ENCODE measurements around the gene PIP4K2A. TPM values are rescaled to one million over a fixed set of nuclear protein-coding genes. Genes with fewer than 3 reads are reported as not detected.
A peak's percentile ranks its signal among the peaks of the same experiment; 100 is the strongest.

Gene PIP4K2A
- total and polyA plus RNA-seq, 10 donors, result 30.1 to 168 (median 101) TPM

DNA sequence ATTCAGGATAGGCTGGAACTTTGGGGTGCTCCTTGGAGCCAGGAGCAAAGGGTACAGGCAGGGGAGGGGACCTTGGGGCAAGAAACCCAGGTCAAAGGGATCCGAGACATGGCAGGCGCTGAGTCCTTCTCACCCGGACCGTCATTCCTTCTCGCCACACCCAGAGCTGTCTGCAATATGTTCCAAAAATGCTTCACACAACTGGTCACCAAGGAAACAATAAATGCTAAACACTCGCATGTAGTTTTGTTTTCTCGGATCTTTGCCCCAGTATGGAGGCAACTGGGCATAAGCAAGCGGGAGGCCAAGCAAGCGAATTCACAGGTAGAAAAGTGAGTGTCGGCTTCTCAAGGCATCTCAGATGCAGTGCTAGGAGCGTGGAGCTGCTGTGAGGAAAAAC, 80.8 kb downstream of the PIP4K2A start:
- WGBS, 5 donors, result 86 to 96% (median 94%) methylated on average over 11 of the region's 11 CpGs
- no peak overlapping the region for H3K4me3 ChIP-seq
- TF ChIP-seq POLR2AphosphoS5 (IDR thresholded peaks at IDR 0.05) (no peak), POLR2A (IDR thresholded peaks at IDR 0.05) (no peak)
- TF ChIP-seq, protein P1, sequence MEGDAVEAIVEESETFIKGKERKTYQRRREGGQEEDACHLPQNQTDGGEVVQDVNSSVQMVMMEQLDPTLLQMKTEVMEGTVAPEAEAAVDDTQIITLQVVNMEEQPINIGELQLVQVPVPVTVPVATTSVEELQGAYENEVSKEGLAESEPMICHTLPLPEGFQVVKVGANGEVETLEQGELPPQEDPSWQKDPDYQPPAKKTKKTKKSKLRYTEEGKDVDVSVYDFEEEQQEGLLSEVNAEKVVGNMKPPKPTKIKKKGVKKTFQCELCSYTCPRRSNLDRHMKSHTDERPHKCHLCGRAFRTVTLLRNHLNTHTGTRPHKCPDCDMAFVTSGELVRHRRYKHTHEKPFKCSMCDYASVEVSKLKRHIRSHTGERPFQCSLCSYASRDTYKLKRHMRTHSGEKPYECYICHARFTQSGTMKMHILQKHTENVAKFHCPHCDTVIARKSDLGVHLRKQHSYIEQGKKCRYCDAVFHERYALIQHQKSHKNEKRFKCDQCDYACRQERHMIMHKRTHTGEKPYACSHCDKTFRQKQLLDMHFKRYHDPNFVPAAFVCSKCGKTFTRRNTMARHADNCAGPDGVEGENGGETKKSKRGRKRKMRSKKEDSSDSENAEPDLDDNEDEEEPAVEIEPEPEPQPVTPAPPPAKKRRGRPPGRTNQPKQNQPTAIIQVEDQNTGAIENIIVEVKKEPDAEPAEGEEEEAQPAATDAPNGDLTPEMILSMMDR (IDR thresholded peaks at IDR 0.05 in 8 of 11, conservative IDR thresholded peaks at IDR 0.05 in 3 of 11), result no peak
- H3K9me3 ChIP-seq, result no peaks in the 10 kb centered on the region
- H3K27ac ChIP-seq, result peak overlapping the region; percentile 31 to 89 (median 84)
- H3K4me1 ChIP-seq, result peaks cover 41 to 100% (median 98%) of the 10 kb centered on the region in 6 donors
- H3K36me3 ChIP-seq, result no peaks in the 10 kb centered on the region
- no peak for DNase-seq
- intact Hi-C loops (cut with DNase I; ENCODE audit: low total_unique reads), result no loop called here
- H3K27me3 ChIP-seq (replicated peaks in 1 of 7), result no peaks in the 10 kb centered on the region

DNA sequence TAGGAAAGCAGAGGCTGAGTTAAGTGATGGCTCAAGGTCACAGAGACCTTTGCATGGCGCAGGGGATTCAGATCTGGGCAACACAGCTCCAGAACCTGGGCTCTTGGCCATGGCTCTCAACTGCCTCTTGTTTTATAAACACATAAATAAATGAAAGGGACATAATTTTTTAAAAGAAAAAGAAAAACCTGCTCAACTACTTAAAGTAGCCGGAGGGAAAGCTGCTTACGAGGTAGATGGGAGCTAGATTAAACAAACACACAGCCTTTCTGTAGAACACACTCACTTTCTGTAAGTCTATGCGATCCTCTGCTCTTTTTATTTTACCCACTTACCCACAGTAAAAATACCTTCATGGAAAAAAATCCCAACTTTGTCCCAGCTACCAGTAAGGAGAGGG, 81.3 kb downstream of the PIP4K2A start:
- H3K36me3 ChIP-seq, result no peaks in the 10 kb centered on the region
- peaks cover 43 to 100% (median 98%) of the 10 kb centered on the region in 6 donors for H3K4me1 ChIP-seq
- H3K27ac ChIP-seq, result peak overlapping the region; percentile 31 to 89 (median 84)
- H3K9me3 ChIP-seq, result no peaks in the 10 kb centered on the region
- no peak for DNase-seq
- no peaks in the 10 kb centered on the region for H3K27me3 ChIP-seq (replicated peaks in 1 of 7)
- intact Hi-C loops (cut with DNase I; ENCODE audit: low total_unique reads), result no loop called here
- no peak overlapping the region for H3K4me3 ChIP-seq
- 92 to 97% (median 94%) methylated on average over 4 of the region's 4 CpGs for WGBS, 5 donors
- TF ChIP-seq, protein P1 (IDR thresholded peaks at IDR 0.05 in 8 of 11, conservative IDR thresholded peaks at IDR 0.05 in 3 of 11), result no peak
- TF ChIP-seq POLR2AphosphoS5 (IDR thresholded peaks at IDR 0.05) (no peak), POLR2A (IDR thresholded peaks at IDR 0.05) (no peak)

DNA sequence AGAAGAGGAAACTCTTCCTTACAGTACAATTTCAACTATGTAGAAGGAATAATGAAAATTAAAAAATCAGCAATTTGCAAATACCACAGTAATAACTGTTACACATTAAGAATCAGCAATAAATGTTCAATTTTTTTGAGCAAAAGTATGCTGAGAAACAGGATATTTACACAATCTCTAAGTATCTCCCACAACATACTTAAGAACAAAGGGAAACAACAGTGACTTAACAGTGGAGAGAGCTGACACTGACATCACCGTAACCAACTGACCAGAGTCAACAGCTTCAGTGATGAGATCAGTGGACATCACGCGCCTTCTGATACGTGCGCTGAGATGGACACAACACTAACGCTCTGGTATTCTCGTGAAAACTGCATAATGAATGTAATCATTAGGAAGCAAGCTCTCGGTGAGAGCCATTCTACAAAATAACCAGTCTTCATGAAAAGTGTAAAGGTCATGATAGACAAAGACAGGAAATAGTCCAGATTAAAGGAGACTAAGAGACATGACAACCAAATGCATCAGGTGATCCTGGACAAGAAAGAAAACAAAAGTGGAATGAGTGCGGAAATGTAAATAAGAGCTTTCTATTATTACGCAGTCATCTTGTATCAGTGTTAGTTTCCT, 82.6 kb downstream of the PIP4K2A start:
- DNase-seq, result no peak
- Histone ChIP-seq H3K4me3 (peak overlapping the region in 2 of 8 donors; percentile 4 to 49), H3K9me3 (no peaks in the 10 kb centered on the region), H3K27me3 (replicated peaks in 1 of 7) (no peaks in the 10 kb centered on the region), H3K4me1 (peaks cover 52 to 100% (median 98%) of the 10 kb centered on the region in 6 donors), H3K36me3 (no peaks in the 10 kb centered on the region), H3K27ac (peak overlapping the region; percentile 74 to 89 (median 84))
- TF ChIP-seq, protein P1 (IDR thresholded peaks at IDR 0.05 in 8 of 11, conservative IDR thresholded peaks at IDR 0.05 in 3 of 11), result no peak
- TF ChIP-seq POLR2A (IDR thresholded peaks at IDR 0.05), result no peak
- peak in 1 of 3 donors; percentile 59 for TF ChIP-seq POLR2AphosphoS5 (IDR thresholded peaks at IDR 0.05)
- WGBS, 5 donors, result 57 to 76% (median 72%) methylated on average over 10 of the region's 10 CpGs
- intact Hi-C loops (cut with DNase I; ENCODE audit: low total_unique reads), result no loop called here

DNA sequence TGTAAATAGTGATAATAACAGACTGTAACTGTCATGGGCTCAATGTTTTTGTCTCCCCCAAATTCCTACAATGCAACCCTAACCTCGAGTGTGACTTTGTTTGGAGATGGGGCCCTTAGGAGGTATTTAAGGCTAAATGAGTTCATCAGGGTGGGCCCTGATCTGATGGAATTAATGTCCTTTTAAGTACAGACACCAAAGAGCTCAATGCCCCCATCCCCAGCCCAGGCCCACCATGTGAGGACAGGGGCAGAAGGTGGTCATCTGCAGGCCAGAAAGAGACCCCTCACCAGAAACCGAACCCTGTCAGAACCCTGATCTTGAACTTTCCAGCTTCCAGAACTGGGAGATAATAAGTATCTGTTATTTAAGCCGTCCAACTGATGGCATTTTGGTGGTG, 83.2 kb downstream of the PIP4K2A start:
- no peak for DNase-seq
- no peaks in the 10 kb centered on the region for H3K27me3 ChIP-seq (replicated peaks in 1 of 7)
- peaks cover 57 to 100% (median 98%) of the 10 kb centered on the region in 6 donors for H3K4me1 ChIP-seq
- H3K27ac ChIP-seq, result peak overlapping the region; percentile 74 to 89 (median 84)
- no peaks in the 10 kb centered on the region for H3K36me3 ChIP-seq
- no peaks in the 10 kb centered on the region for H3K9me3 ChIP-seq
- WGBS, 5 donors, result 76 to 85% (median 79%) methylated on average over 3 of the region's 3 CpGs
- TF ChIP-seq POLR2A (IDR thresholded peaks at IDR 0.05) (no peak), POLR2AphosphoS5 (IDR thresholded peaks at IDR 0.05) (no peak)
- TF ChIP-seq, protein P1 (IDR thresholded peaks at IDR 0.05 in 8 of 11, conservative IDR thresholded peaks at IDR 0.05 in 3 of 11), result no peak
- intact Hi-C loops (cut with DNase I; ENCODE audit: low total_unique reads), result no loop called here
- peak overlapping the region in 1 of 8 donors; percentile 49 for H3K4me3 ChIP-seq

All from spleen (tissue), 11 donors.